GM23248 (cell line): ENCODE measurements around the gene GPS2. TPM values are rescaled to one million over a fixed set of nuclear protein-coding genes. Genes with fewer than 3 reads are reported as not detected.

ENCODE experiments used
- DNase-seq: peaks from one replicate; pipeline ENCODE4 v3.0.0-alpha.2; 2015
- H2AFZ ChIP-seq: fragments of 200-600 bp; sonication (generic); 2 replicates; pipeline ENCODE4 v1.6.1; 2016; ENCODE audit warnings: antibody characterized with exemption
- H3F3A ChIP-seq: fragments of 200-600 bp; sonication (generic); 2 replicates; pipeline ENCODE4 v1.6.1; 2016; ENCODE audit warnings: mild to moderate bottlenecking, antibody characterized with exemption, mixed run types; ENCODE audit not compliant: insufficient read depth
- H3K27ac ChIP-seq: fragments of 200-600 bp; sonication (generic); 2 replicates; pipeline ENCODE4 v1.5.1; 2016; ENCODE audit warnings: mild to moderate bottlenecking
- H3K27me3 ChIP-seq: fragments of 200-600 bp; sonication (generic); replicated peaks from 2 replicates; pipeline ENCODE4 v1.6.1; 2016; ENCODE audit warnings: mild to moderate bottlenecking; ENCODE audit not compliant: insufficient read depth
- H3K36me3 ChIP-seq: fragments of 200-600 bp; sonication (generic); 2 replicates; pipeline ENCODE4 v1.6.1; 2016; ENCODE audit warnings: low read depth, mild to moderate bottlenecking
- H3K4me1 ChIP-seq: fragments of 200-600 bp; sonication (generic); 2 replicates; pipeline ENCODE4 v1.6.1; 2016; ENCODE audit warnings: mild to moderate bottlenecking; ENCODE audit not compliant: insufficient read depth
- H3K4me2 ChIP-seq: fragments of 200-600 bp; sonication (generic); one replicate; pipeline ENCODE4 v1.6.1; 2016; ENCODE audit warnings: mild to moderate bottlenecking; ENCODE audit not compliant: unreplicated experiment
- H3K4me3 ChIP-seq: fragments of 200-600 bp; sonication (generic); 2 replicates; pipeline ENCODE4 v1.5.1; 2016; ENCODE audit warnings: mild to moderate bottlenecking
- H3K79me2 ChIP-seq: fragments of 200-600 bp; sonication (generic); 2 replicates; pipeline ENCODE4 v1.6.1; 2016; ENCODE audit warnings: mild to moderate bottlenecking; ENCODE audit not compliant: insufficient read depth
- H3K9ac ChIP-seq: fragments of 200-600 bp; sonication (generic); 2 replicates; pipeline ENCODE4 v1.6.1; 2016; ENCODE audit warnings: mild to moderate bottlenecking
- H3K9me2 ChIP-seq: fragments of 200-600 bp; sonication (generic); 2 replicates; pipeline ENCODE4 v1.6.1; 2016; ENCODE audit warnings: mixed run types, mild to moderate bottlenecking, moderate library complexity; ENCODE audit not compliant: insufficient read depth
- H3K9me3 ChIP-seq: fragments of 200-600 bp; sonication (generic); one replicate; pipeline ENCODE4 v1.6.1; 2017; ENCODE audit warnings: low read depth
- H4K20me1 ChIP-seq: fragments of 200-600 bp; sonication (generic); 2 replicates; pipeline ENCODE4 v1.6.0; 2016; ENCODE audit not compliant: insufficient read depth
- EZH2 ChIP-seq: fragments of 200-600 bp; sonication (generic); IDR thresholded peaks from 2 replicates; pipeline ENCODE4 v1.6.1; 2018; ENCODE audit warnings: antibody characterized with exemption, mild to moderate bottlenecking; ENCODE audit not compliant: insufficient read depth, poor library complexity, severe bottlenecking
- EZH2phosphoT487 ChIP-seq: fragments of 200-600 bp; sonication (generic); IDR thresholded peaks from 2 replicates; pipeline ENCODE4 v1.6.1; 2018; ENCODE audit warnings: antibody characterized with exemption, moderate library complexity, mild to moderate bottlenecking, low read depth; ENCODE audit not compliant: insufficient read depth
- WGBS, 2 experiments: methylation state at CpG; one replicate each; pipeline ENCODE4 v1.1.6; 2015 to 2017; ENCODE audit warnings: low lambda C conversion rate in 2 of 2, low coverage in 1 of 2; ENCODE audit errors: missing lambda C conversion rate in 2 of 2; 5-methylcytosine and 5-hydroxymethylcytosine counted together
- in situ Hi-C: fragments of 300-500 bp; cut with MboI; formaldehyde crosslinking; loops from 2 replicates; pipeline ENCODE4 v1.15.0; 2020
- polyA plus RNA-seq: library from polyadenylated mRNA; unstranded; fragments of >200 nt; fragmentation: Nextera tagmentation; extraction: Ambion mirVana; gene quantifications from 2 replicates; pipeline ENCODE4 v1.2.1, GENCODE V29; 2016
- total RNA-seq: library from RNA; depleted of rRNA; stranded (reverse); fragments of >200 nt; shearing (Covaris generic); gene quantifications from 2 replicates; pipeline ENCODE4 v1.2.3, GENCODE V29; 2014

Gene GPS2
- total and polyA plus RNA-seq, 2 experiments from 2014 or later, result 50.1 to 53.8 TPM

GRCh38 chr17:7289256-7290032 is 25.7 kb downstream of the GPS2 start:
- in situ Hi-C loops, result no loop called here
- Histone ChIP-seq H3K36me3 (no peaks in the 10 kb centered on the region), H3K27me3 (peaks cover 41% of the 10 kb centered on the region), H3F3A (no peaks in the 10 kb centered on the region), H3K9me2 (no peaks in the 10 kb centered on the region), H3K79me2 (no peaks in the 10 kb centered on the region), H3K9ac (no peak overlapping the region), H4K20me1 (no peaks in the 10 kb centered on the region), H3K4me1 (no peaks in the 10 kb centered on the region), H3K9me3 (no peaks in the 10 kb centered on the region), H3K4me2 (no peak overlapping the region), H3K27ac (no peak overlapping the region), H2AFZ (no peak overlapping the region), H3K4me3 (no peak overlapping the region)
- TF ChIP-seq EZH2 (no peak), EZH2phosphoT487 (no peak)
- WGBS, 2 experiments, result 46 to 51% methylated on average over 12 to 18 of the region's 18 CpGs
- no peak for DNase-seq

GRCh38 chr17:7285679-7286078 is 29.5 kb downstream of the GPS2 start:
- Histone ChIP-seq H4K20me1 (no peaks in the 10 kb centered on the region), H2AFZ (no peak overlapping the region), H3K4me3 (no peak overlapping the region), H3K4me2 (no peak overlapping the region), H3K27ac (no peak overlapping the region), H3K4me1 (no peaks in the 10 kb centered on the region), H3K36me3 (no peaks in the 10 kb centered on the region), H3K9ac (no peak overlapping the region), H3K9me2 (no peaks in the 10 kb centered on the region), H3F3A (no peaks in the 10 kb centered on the region), H3K79me2 (no peaks in the 10 kb centered on the region), H3K9me3 (no peaks in the 10 kb centered on the region), H3K27me3 (peaks cover 20% of the 10 kb centered on the region; the same call in 1 of the 2 replicates)
- in situ Hi-C loops, result no loop called here
- TF ChIP-seq EZH2 (no peak), EZH2phosphoT487 (no peak)
- 69 to 70% methylated on average over 12 of the region's 12 CpGs for WGBS, 2 experiments
- no peak for DNase-seq

- H3K27me3 ChIP-seq, result peaks cover 20% of the 10 kb centered on the region; the same call in 1 of the 2 replicates
- no peaks in the 10 kb centered on the region for H3K36me3 ChIP-seq
- 82 to 84% methylated on average over 16 of the region's 16 CpGs for WGBS, 2 experiments
- TF ChIP-seq EZH2phosphoT487, result no peak
- no peak for TF ChIP-seq EZH2
- H3K4me3 ChIP-seq, result no peak overlapping the region
- H3K4me1 ChIP-seq, result no peaks in the 10 kb centered on the region
- no peak overlapping the region for H3K9ac ChIP-seq
- no peak overlapping the region for H3K4me2 ChIP-seq
- H2AFZ ChIP-seq, result no peak overlapping the region
- in situ Hi-C loops, result no loop called here
- H3K79me2 ChIP-seq, result no peaks in the 10 kb centered on the region
- no peak for DNase-seq
- H3K27ac ChIP-seq, result no peak overlapping the region
- no peaks in the 10 kb centered on the region for H4K20me1 ChIP-seq
- no peaks in the 10 kb centered on the region for H3K9me3 ChIP-seq
- no peaks in the 10 kb centered on the region for H3K9me2 ChIP-seq
- peaks cover 5% of the 10 kb centered on the region; the same call in 1 of the 2 replicates for H3F3A ChIP-seq
Observed at GRCh38 chr17:7284911-7285310, 30.2 kb downstream of the GPS2 start.

GRCh38 chr17:7283471-7284216 is 31.5 kb downstream of the GPS2 start:
- H3K9ac ChIP-seq, result no peak overlapping the region
- H3K27ac ChIP-seq, result no peak overlapping the region
- no peak overlapping the region for H3K4me3 ChIP-seq
- H3K36me3 ChIP-seq, result no peaks in the 10 kb centered on the region
- 80 to 84% methylated on average over 18 of the region's 18 CpGs for WGBS, 2 experiments
- DNase-seq, result no peak
- H3K27me3 ChIP-seq, result peaks cover 20% of the 10 kb centered on the region; the same call in 1 of the 2 replicates
- no peaks in the 10 kb centered on the region for H3K79me2 ChIP-seq
- TF ChIP-seq EZH2phosphoT487, result no peak
- no peak for TF ChIP-seq EZH2
- no peaks in the 10 kb centered on the region for H3K9me3 ChIP-seq
- H4K20me1 ChIP-seq, result no peaks in the 10 kb centered on the region
- in situ Hi-C loops, result no loop called here
- no peak overlapping the region for H2AFZ ChIP-seq
- peaks cover 6% of the 10 kb centered on the region; the same call in 1 of the 2 replicates for H3F3A ChIP-seq
- no peaks in the 10 kb centered on the region for H3K9me2 ChIP-seq
- no peak overlapping the region for H3K4me2 ChIP-seq
- H3K4me1 ChIP-seq, result no peaks in the 10 kb centered on the region
